ENCODE data around the gene AURKA. TPM values are rescaled to one million over a fixed set of nuclear protein-coding genes. Genes with fewer than 3 reads are reported as not detected.

AURKA gene
- total RNA-seq, 1 experiment from 2014 or later = 115 TPM

GRCh38 chr20:56350842-56351241, 41.2 kb downstream of the AURKA start:
- Histone ChIP-seq H3K4me1 (ENCODE audit: control insufficient read depth, insufficient read depth, low read length) (no peaks in the 10 kb centered on the region), H3K36me3 (ENCODE audit: control insufficient read depth, insufficient read depth, low read length) (no peaks in the 10 kb centered on the region), H3K9me3 (ENCODE audit: control insufficient read depth, insufficient read depth, low read depth, low read length) (no peaks in the 10 kb centered on the region), H3K27me3 (ENCODE audit: control insufficient read depth, insufficient read depth, low read length) (peaks cover 4% of the 10 kb centered on the region), H3K4me3 (ENCODE audit: low read depth in 2 of 2, low read length in 2 of 2) (no peak overlapping the region), H3K27ac (ENCODE audit: low read length) (no peak overlapping the region)
- intact Hi-C loops (cut with micrococcal nuclease; ENCODE audit: unreplicated experiment) (no loop called here), in situ Hi-C loops (cut with HindIII; ENCODE audit: low pct_unique_long_range_greater_than_20kb, low sequenced_read_pairs) (no loop called here)
- CTCF ChIA-PET = no interaction called here
- ATAC-seq (no peak), DNase-seq (ENCODE audit: low read depth, low spot score) (no peak)
- no TSS peak for BruUV-seq (replicated peaks)
- POLR2A ChIA-PET = no interaction called here
- TF ChIP-seq POLR2AphosphoS5 (IDR thresholded peaks at IDR 0.05; ENCODE audit: low read depth, low read length) (no peak), SIN3A (IDR thresholded peaks at IDR 0.05; ENCODE audit: borderline replicate concordance, insufficient read depth, low read depth, low read length) (no peak), TCF7L2 (IDR thresholded peaks at IDR 0.05; ENCODE audit: low read depth, low read length) (no peak), CTCF (IDR thresholded peaks at IDR 0.05) (no peak)
- TF ChIP-seq, protein P1, sequence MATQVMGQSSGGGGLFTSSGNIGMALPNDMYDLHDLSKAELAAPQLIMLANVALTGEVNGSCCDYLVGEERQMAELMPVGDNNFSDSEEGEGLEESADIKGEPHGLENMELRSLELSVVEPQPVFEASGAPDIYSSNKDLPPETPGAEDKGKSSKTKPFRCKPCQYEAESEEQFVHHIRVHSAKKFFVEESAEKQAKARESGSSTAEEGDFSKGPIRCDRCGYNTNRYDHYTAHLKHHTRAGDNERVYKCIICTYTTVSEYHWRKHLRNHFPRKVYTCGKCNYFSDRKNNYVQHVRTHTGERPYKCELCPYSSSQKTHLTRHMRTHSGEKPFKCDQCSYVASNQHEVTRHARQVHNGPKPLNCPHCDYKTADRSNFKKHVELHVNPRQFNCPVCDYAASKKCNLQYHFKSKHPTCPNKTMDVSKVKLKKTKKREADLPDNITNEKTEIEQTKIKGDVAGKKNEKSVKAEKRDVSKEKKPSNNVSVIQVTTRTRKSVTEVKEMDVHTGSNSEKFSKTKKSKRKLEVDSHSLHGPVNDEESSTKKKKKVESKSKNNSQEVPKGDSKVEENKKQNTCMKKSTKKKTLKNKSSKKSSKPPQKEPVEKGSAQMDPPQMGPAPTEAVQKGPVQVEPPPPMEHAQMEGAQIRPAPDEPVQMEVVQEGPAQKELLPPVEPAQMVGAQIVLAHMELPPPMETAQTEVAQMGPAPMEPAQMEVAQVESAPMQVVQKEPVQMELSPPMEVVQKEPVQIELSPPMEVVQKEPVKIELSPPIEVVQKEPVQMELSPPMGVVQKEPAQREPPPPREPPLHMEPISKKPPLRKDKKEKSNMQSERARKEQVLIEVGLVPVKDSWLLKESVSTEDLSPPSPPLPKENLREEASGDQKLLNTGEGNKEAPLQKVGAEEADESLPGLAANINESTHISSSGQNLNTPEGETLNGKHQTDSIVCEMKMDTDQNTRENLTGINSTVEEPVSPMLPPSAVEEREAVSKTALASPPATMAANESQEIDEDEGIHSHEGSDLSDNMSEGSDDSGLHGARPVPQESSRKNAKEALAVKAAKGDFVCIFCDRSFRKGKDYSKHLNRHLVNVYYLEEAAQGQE (IDR thresholded peaks at IDR 0.05; ENCODE audit: insufficient read depth in 1 of 2, low read depth in 2 of 2, low read length in 1 of 2) = no peak

- CTCF ChIA-PET = interaction anchor here (0.7 kb wide), 1 partner anchor 102 kb away, joined by 4 read pairs; no protein-coding TSS in a partner anchor
- DNase-seq (ENCODE audit: low read depth, low spot score) = no peak
- intact Hi-C loops (cut with micrococcal nuclease; ENCODE audit: unreplicated experiment) = no loop called here
- ATAC-seq = no peak
- in situ Hi-C loops (cut with HindIII; ENCODE audit: low pct_unique_long_range_greater_than_20kb, low sequenced_read_pairs) = no loop called here
- Histone ChIP-seq H3K4me3 (ENCODE audit: low read depth in 2 of 2, low read length in 2 of 2) (no peak overlapping the region), H3K27ac (ENCODE audit: low read length) (no peak overlapping the region), H3K27me3 (ENCODE audit: control insufficient read depth, insufficient read depth, low read length) (peaks cover 2% of the 10 kb centered on the region; the same call in 1 of the 2 replicates), H3K9me3 (ENCODE audit: control insufficient read depth, insufficient read depth, low read depth, low read length) (no peaks in the 10 kb centered on the region), H3K4me1 (ENCODE audit: control insufficient read depth, insufficient read depth, low read length) (no peaks in the 10 kb centered on the region; the same call in 1 of the 2 replicates), H3K36me3 (ENCODE audit: control insufficient read depth, insufficient read depth, low read length) (no peaks in the 10 kb centered on the region)
- no TSS peak for BruUV-seq (replicated peaks)
- no peak for TF ChIP-seq SIN3A (IDR thresholded peaks at IDR 0.05; ENCODE audit: borderline replicate concordance, insufficient read depth, low read depth, low read length)
- no peak for TF ChIP-seq TCF7L2 (IDR thresholded peaks at IDR 0.05; ENCODE audit: low read depth, low read length)
- TF ChIP-seq, protein P1 (IDR thresholded peaks at IDR 0.05; ENCODE audit: insufficient read depth in 1 of 2, low read depth in 2 of 2, low read length in 1 of 2) = no peak
- TF ChIP-seq CTCF (IDR thresholded peaks at IDR 0.05) = no peak
- POLR2A ChIA-PET = no interaction called here
Measured at GRCh38 chr20:56348746-56349145, 43.3 kb downstream of the AURKA start.

Data from Panc1 (cell line).